Measurements from ENCODE around the gene C10orf71.

C10orf71 gene

GRCh38 chr10:49288341-49289065 is 10.5 kb upstream of the C10orf71 start:
- peak in 3 of 42 donors; percentile 7 to 27 (median 20) for DNase-seq
- intact Hi-C loops (cut with DNase I) = no loop called here

DNA sequence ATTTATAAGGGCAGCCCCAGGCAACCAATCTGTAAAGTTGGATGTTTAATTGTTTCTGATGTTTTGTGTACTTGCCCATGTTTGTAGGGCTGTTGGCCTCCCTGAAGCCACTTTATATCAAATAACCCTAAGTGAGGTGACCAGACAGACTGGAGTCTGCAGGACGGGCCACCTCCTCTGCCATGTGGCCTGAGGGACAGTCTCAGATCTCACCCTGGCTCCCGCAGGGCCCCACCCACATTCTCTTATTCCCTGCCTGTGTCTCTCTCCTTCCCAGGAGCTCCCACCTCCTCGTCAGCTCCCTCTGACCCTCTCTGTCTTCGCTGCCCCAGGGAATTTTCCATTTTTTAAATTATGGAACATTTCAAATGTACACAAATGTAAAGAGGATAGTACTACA is 9.5 kb upstream of the C10orf71 start:
- DNase-seq = peak in 3 of 42 donors; percentile 5 to 12 (median 11)
- intact Hi-C loops (cut with DNase I) = no loop called here

GRCh38 chr10:49290131-49290530 is 8.8 kb upstream of the C10orf71 start:
- no peak for DNase-seq
- intact Hi-C loops (cut with DNase I) = no loop called here

- peak in 1 of 42 donors; percentile 2 for DNase-seq
- intact Hi-C loops (cut with DNase I) = no loop called here
Observed at GRCh38 chr10:49290607-49291006, 8.4 kb upstream of the C10orf71 start.

- DNase-seq = no peak
- intact Hi-C loops (cut with DNase I) = no loop called here
Observed at GRCh38 chr10:49292565-49293207, 6.3 kb upstream of the C10orf71 start.

- DNase-seq = no peak
- intact Hi-C loops (cut with DNase I) = no loop called here
Observed at GRCh38 chr10:49293208-49293603, 5.8 kb upstream of the C10orf71 start.

GRCh38 chr10:49294731-49295130 is 4.2 kb upstream of the C10orf71 start:
- DNase-seq = no peak
- intact Hi-C loops (cut with DNase I) = no loop called here

- DNase-seq = no peak
- intact Hi-C loops (cut with DNase I) = no loop called here
Observed at GRCh38 chr10:49295297-49295696, 3.7 kb upstream of the C10orf71 start.

DNA sequence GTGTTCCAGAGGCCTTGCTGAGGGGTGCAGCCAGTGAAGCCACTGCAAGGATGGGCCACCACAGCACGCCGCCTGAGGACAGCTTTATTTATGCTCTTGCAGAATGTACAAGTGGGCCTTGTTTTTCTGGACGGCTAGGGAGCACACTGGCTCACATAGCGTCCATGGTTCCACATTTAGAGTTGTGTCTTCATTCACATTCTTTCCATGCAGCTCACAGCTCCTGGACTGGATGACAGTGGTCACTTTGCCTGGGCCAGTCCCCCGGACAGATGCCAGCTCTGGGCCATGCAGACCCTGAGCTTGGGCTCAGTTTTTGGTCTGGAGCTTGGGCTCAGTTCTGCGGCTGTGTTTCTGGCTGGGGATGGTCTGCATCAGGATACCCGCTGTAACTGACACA is 2.6 kb upstream of the C10orf71 start:
- intact Hi-C loops (cut with DNase I) = no loop called here
- no peak for DNase-seq

DNA sequence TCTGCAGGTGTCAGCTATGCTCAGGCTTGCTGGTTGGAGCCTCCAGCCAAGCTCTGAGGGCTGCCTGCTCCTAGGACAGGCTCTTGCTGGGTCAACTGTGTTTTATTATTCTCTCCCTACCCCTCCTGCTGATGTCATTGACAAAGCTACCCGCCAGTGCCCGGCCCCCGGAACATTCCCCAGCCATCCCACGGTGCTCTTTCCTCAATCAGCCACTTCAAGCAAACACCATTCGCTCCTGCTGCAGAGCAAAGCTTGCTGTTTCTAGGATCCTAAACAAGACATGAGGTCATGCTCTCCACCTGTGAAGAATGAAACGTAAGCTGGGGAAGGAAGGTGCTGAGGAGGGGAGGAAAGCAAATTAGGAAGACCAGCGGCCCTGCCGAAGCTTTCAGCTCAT is 2.1 kb upstream of the C10orf71 start:
- intact Hi-C loops (cut with DNase I) = no loop called here
- DNase-seq = no peak

GRCh38 chr10:49297818-49298670 is 926 bp upstream of the C10orf71 start:
- intact Hi-C loops (cut with DNase I) = no loop called here
- DNase-seq = no peak

DNA sequence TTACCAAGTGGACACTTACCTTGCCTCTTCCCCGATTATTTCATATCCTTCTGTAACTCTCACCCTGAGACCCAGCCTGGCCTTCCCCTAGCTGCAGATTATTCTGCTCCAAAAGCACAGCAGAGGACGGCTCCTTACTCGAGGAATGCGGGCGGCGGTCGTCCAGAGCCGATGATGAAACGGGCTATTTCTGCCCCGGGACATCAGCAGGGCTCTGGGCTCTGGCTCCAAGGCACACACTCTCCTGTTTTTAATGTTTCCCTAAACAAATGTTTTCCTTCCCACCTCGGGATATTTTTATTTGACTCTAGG is 343 bp upstream of the C10orf71 start:
- intact Hi-C loops (cut with DNase I) = no loop called here
- no peak for DNase-seq

- no peak for DNase-seq
- intact Hi-C loops (cut with DNase I) = no loop called here
Observed at GRCh38 chr10:49299816-49300139, 808 bp downstream of the C10orf71 start.

GRCh38 chr10:49300140-49300974 is 1.4 kb downstream of the C10orf71 start:
- peak in 2 of 42 donors; percentile 12 to 18 for DNase-seq
- intact Hi-C loops (cut with DNase I) = no loop called here

- intact Hi-C loops (cut with DNase I) = no loop called here
- no peak for DNase-seq
Observed at GRCh38 chr10:49301302-49301701, 2.3 kb downstream of the C10orf71 start.

DNA sequence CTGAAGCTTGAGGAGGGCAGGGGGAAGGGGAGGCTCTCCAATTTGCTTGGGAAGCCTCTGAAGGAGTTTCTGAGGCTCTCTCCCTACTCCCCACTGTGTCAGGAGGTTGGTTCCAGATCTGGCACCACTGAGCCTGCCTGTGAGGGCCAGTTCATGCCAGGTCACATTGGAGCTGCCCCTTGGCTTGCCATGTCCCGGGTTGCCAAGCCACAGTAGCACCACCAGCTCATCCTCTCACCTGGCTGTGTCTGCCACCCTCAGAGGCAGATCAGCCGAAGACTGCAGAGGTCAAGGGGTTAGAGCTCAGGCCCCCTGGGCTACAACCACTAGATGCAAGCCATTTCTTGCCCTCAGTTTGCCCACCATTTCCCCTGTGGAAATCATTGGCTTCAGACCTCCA is 3.1 kb downstream of the C10orf71 start:
- intact Hi-C loops (cut with DNase I) = no loop called here

GRCh38 chr10:49303711-49304110 is 4.7 kb downstream of the C10orf71 start:
- intact Hi-C loops (cut with DNase I) = no loop called here
- no peak for DNase-seq

More for the DNA sequence above, 3.1 kb downstream of the C10orf71 start:
- DNase-seq = no peak

DNA sequence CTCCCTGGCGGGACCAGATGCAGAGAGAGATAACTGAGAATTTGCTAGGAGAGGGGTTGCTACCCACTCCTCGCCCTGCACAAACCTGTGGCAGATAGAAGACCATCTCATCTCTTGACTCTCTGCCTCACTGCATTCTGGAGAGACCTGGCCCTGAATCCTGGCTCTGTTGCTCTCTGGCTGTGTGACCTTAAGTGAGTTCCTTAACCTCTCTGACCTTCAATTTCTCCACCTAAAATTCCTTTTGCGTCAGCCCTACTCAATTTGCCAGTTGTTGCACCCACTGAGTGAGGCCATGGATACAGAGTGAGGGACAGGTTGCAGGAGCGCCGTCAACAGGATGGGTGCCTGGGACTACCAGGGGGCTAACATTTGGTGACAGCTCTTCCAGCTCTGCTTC is 5.2 kb downstream of the C10orf71 start:
- no peak for DNase-seq
- intact Hi-C loops (cut with DNase I) = no loop called here

- no peak for DNase-seq
- intact Hi-C loops (cut with DNase I) = no loop called here
Observed at GRCh38 chr10:49307921-49308320, 9.0 kb downstream of the C10orf71 start.

DNA sequence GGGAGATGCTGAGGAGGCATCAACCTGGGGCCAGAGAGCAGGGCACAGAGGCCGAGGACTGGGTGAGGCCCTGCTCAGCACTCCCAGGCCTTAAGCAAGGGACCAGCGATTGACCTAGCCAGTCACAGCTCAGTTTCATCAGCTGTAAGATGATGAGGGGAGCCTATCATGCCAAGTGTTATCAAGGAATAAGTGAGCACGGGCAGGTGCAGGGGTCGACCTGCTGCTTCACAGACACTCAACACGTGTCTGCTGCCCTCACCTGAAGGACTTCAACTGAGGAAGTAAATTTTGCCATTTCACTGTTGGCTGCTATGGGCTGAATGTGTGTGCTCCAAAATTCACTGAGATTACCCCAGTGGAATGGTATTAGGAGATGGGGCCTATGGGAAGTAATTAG is 9.9 kb downstream of the C10orf71 start:
- no peak for DNase-seq
- intact Hi-C loops (cut with DNase I) = no loop called here
